Head of caudate nucleus (tissue), 42 donors: ENCODE data around the gene TFEB.

Source experiments
- DNase-seq, 42 donors: peaks; one replicate each; pipeline versions ENCODE4 v3.0.0 to v3.0.0-alpha.2; 2020 to 2021; ENCODE audit warnings: mixed read lengths in 7 of 42
- intact Hi-C: fragments of 100-400 bp; cut with DNase I; formaldehyde crosslinking; loops from one replicate; pipeline ENCODE4 v1.15.0; 2022

Gene TFEB

GRCh38 chr6:41639809-41640371, 95.5 kb downstream of the TFEB start:
- intact Hi-C loops, result no loop called here
- DNase-seq, result peak in 3 of 42 donors; percentile 25 to 35 (median 26)

GRCh38 chr6:41638935-41639808, 96.2 kb downstream of the TFEB start:
- intact Hi-C loops, result no loop called here
- DNase-seq, result peak in 7 of 42 donors; percentile 22 to 58 (median 41)

- DNase-seq, result peak in 2 of 42 donors; percentile 27 to 36
- intact Hi-C loops, result no loop called here
Measured at GRCh38 chr6:41638002-41638934, 97.1 kb downstream of the TFEB start, which contains the start of gene MDFI. Gene MDFI (plus strand): TSS chr6:41638468. CDS start chr6:41638750, 282 bp downstream.

GRCh38 chr6:41637194-41638001, 98.0 kb downstream of the TFEB start:
- intact Hi-C loops, result no loop called here
- DNase-seq, result peak in 5 of 42 donors; percentile 5 to 28 (median 22)

- intact Hi-C loops, result no loop called here
- peak in 4 of 42 donors; percentile 34 to 50 (median 40) for DNase-seq
Measured at GRCh38 chr6:41636833-41637193, 98.6 kb downstream of the TFEB start.

- DNase-seq, result no peak
- intact Hi-C loops, result no loop called here
Measured at GRCh38 chr6:41635365-41635764, 100.0 kb downstream of the TFEB start.

- intact Hi-C loops, result no loop called here
- DNase-seq, result peak; percentile 17 to 84 (median 66)
Measured at GRCh38 chr6:41634657-41635056, 100.8 kb downstream of the TFEB start.
